Measurements from ENCODE around the gene MRGPRE.

Gene MRGPRE

GRCh38 chr11:3213659-3214419, 18.4 kb downstream of the MRGPRE start:
- DNase-seq: no peak

- no peak for DNase-seq
Observed at GRCh38 chr11:3208272-3208671, 23.9 kb downstream of the MRGPRE start.

GRCh38 chr11:3207526-3208189, 24.6 kb downstream of the MRGPRE start:
- DNase-seq: no peak

- no peak for DNase-seq
Observed at GRCh38 chr11:3206922-3207204, 25.4 kb downstream of the MRGPRE start.

GRCh38 chr11:3206156-3206921, 25.9 kb downstream of the MRGPRE start:
- DNase-seq: no peak

GRCh38 chr11:3205261-3206155, 26.7 kb downstream of the MRGPRE start:
- DNase-seq: no peak

DNA sequence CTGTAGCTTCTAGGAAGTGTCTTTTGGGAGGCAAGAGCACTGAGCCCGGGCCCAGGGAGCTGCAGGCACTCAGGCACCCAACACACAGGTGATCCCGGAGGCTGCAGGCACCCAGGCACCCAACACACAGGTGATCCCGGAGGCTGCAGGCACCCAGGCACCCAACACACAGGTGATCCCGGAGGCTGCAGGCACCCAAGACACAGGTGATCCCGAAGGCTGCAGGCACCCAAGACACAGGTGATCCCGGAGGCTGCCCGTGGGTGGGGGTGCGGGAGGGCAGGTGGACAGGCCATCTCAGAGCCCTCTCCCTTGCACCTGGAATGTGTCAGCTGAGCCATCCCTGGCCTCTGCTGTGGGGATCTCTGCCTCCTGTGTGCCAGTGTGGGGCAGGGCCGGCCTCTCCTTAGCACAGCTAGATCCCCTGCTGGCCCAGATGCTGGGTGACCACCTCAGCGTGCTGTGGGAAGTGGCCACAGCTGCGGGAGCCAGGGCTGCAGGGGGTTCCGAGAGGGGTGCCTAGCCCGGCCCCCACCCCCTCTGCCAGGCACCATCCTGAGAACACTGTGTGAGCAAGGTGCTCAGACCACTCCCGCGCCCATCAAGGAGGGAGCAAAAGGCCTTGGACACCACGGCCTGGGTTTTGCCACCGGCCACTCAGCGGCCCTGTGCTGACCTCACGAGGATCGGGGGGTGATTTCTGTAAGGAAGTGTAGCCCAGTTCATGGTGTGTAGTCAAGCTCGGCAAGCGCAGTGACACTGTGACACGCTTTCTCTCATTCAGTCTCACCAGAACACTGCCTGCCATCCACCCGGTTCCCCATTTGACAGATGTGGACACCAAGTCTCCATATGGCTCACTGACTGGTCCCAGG, 27.8 kb downstream of the MRGPRE start:
- no peak for DNase-seq

DNA sequence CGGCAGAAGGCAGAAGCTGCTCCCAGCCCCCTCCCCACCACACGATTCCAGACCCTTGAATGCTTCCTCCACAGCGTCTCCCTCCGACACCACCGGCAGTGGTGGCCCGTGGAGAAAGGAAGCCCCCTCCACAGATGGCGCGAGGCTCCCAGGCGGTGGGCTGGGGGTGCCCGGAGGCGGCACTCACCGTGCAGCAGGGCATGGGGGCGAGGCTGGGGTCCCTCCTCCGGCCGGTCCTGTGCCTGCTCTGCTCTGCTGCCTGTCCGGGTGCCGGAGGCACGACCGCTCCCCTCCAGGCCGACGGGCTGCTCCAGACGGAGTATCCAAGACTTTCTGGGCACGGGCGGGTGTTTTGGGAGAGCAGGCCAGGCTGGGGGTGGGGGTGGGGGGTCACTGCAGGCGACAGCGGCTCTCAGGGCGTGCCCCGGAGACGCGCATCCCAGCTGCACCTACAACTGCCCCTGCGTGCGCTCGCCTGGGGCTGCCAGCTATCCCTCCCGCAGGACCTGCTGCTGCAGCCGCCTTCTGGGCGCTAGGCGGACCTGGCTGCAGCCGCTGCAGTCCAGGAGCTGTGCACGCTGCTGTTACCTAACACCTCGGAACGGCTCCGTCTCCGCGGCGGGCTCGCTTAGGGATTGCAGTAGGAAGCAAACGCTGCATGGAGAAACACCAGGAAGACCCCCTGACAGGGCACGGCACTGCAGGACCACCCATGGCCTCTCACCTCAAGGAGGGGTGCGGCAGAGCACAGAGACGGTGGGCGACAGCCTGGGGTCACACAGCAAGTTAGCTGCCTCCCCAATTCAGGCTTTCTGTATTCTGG, 28.8 kb downstream of the MRGPRE start:
- peak; percentile 18 to 78 for DNase-seq

DNA sequence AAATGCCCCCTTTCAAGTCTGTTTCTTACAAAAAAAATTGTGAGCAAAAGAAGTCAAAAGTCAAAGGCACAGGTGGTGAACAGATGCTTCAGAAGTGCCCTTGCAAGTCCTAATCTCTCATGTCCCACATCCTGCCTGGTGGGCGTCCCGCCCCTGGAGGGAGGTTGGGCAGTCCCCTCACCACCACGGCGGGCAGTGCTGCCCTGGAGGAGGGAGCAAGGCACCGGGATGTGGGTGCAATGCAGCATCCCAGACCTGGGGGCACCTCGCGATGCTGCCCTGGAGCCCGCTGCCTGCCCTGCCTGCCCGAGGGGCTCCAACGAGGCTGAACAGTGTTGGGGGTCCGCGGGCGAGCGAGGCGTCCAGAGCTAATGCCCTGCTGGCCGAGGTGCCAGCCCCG, 29.5 kb downstream of the MRGPRE start:
- DNase-seq: no peak

- DNase-seq: no peak
Observed at GRCh38 chr11:3202305-3202704, 29.9 kb downstream of the MRGPRE start.

DNA sequence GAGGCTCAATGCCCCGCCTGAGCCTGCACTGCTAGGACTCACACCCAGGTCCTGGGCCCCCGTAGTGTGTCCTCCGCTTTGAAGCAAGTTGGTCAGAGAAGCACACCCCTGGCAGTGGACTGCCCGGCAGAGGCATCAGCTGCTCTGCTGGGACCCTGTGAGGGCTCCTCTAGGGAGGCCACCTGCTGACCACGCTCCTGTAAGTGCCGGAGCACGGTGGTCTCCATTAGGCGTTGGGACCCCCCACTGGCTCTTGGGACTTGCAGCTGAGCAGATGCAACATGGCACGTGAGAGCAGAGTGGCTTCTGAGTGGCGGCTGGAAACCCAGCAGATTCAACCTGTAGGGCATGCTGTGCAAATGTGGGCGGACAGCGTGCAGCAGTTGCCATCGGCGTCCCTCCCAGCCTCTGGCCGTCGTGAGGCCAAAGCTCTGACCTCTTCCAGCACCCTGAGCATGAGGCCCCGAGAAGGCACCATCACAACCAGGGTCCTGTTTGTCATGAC, 30.5 kb downstream of the MRGPRE start:
- DNase-seq: no peak

GRCh38 chr11:3201112-3201581, 31.1 kb downstream of the MRGPRE start:
- no peak for DNase-seq

GRCh38 chr11:3200388-3201111, 31.7 kb downstream of the MRGPRE start:
- DNase-seq: no peak

DNA sequence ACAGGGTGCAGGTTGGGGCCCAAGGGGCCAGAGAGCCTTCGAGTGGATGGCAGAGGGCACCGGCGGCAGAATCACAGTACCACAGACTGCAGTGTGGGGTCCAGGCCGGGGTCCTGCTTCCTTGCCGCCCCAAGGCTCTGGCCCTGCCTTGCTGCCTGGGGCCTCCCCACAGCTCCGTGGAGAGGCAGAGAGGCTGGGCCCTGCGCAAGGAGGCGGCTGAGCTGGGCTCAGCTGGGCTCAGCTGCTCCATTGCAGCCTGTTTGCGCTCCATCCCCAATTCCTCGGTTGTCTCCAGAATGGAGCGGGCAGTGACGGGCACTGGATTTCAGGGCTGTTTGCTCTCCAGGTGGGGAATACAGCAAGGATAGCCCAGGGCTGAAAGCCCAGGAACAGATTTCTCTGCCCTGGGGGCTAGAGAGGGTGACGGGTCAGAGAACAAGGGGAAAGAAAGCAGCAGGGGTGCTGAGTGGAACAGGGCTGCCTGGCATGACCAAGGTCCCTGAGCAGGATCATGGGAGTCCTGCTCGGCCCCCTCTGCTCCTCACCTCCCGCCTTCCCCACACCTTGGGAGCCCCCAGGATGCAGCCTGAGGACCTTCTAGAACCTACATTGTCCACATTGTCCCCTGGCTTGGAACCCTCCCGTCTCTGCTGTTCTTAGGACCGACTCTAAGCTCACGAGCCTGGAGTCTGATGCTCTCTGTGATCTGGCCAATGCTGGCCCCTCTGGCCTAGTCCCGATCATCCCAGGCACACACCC, 32.5 kb downstream of the MRGPRE start:
- no peak for DNase-seq

DNA sequence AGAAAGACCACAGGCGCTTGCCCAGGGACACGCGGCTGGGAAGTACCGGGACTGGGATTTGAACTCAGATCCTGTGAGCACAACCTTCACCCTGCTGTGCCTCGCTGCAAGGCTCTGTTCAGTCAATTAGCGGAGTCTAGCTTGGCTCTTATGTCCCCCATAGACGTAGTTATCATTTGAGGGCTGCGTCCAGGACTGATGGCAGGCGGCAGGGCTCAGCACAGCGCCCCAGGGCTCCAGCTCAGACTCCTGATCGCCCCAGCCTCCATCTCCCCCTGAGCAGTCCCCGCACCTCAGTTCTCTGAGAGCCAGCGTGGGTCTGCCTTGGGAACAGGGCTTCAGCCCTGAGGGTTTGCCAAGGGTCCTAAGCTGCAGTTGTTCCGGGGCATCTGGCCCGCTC, 33.4 kb downstream of the MRGPRE start:
- DNase-seq: no peak

GRCh38 chr11:3197878-3198528, 34.2 kb downstream of the MRGPRE start:
- DNase-seq: no peak

- DNase-seq: no peak
Observed at GRCh38 chr11:3197044-3197695, 35.0 kb downstream of the MRGPRE start.

Measured in NCI-H526 (cell line).